ENCODE data around the gene WRAP53. TPM values are rescaled to one million over a fixed set of nuclear protein-coding genes. Genes with fewer than 3 reads are reported as not detected.

The WRAP53 gene
- total RNA-seq, 4 donors from 2014 or later = 1.0 to 8.8 (median 6.2) TPM

- Histone ChIP-seq H3K27me3 (no peaks in the 10 kb centered on the region), H3K4me3 (no peak overlapping the region), H3K36me3 (no peaks in the 10 kb centered on the region), H3K27ac (no peak overlapping the region), H3K4me1 (no peaks in the 10 kb centered on the region), H3K9me3 (no peaks in the 10 kb centered on the region)
- TF ChIP-seq POLR2A (IDR thresholded peaks at IDR 0.05) (no peak), CTCF (IDR thresholded peaks at IDR 0.05) (no peak)
- intact Hi-C loops (cut with DNase I; ENCODE audit: low total_unique reads) = no loop called here
- no peak for DNase-seq
Measured at GRCh38 chr17:7647018-7647417, 41.3 kb upstream of the WRAP53 start.

GRCh38 chr17:7650509-7651096, 37.7 kb upstream of the WRAP53 start, which contains the start of gene ATP1B2:
ATP1B2 (plus strand) TSS chr17:7650926; CDS start chr17:7651519, 593 bp downstream.
- no peak for TF ChIP-seq CTCF (IDR thresholded peaks at IDR 0.05)
- no peak for TF ChIP-seq POLR2A (IDR thresholded peaks at IDR 0.05)
- H3K9me3 ChIP-seq = no peaks in the 10 kb centered on the region
- intact Hi-C loops (cut with DNase I; ENCODE audit: low total_unique reads) = no loop called here
- no peaks in the 10 kb centered on the region for H3K27me3 ChIP-seq
- H3K27ac ChIP-seq = peak within 1 kb of the TSS; percentile 56 to 81
- H3K36me3 ChIP-seq = no peaks in the 10 kb centered on the region
- peak; percentile 72 to 83 for DNase-seq
- no peaks in the 10 kb centered on the region for H3K4me1 ChIP-seq
- H3K4me3 ChIP-seq = peak within 1 kb of the TSS; percentile 44 to 55

GRCh38 chr17:7651097-7651664, 37.1 kb upstream of the WRAP53 start:
- no peaks in the 10 kb centered on the region for H3K27me3 ChIP-seq
- H3K4me3 ChIP-seq = peak overlapping the region; percentile 44 to 55
- no peak for TF ChIP-seq CTCF (IDR thresholded peaks at IDR 0.05)
- TF ChIP-seq POLR2A (IDR thresholded peaks at IDR 0.05) = no peak
- H3K27ac ChIP-seq = peak overlapping the region; percentile 56 to 81
- intact Hi-C loops (cut with DNase I; ENCODE audit: low total_unique reads) = no loop called here
- no peak for DNase-seq
- H3K9me3 ChIP-seq = no peaks in the 10 kb centered on the region
- H3K36me3 ChIP-seq = no peaks in the 10 kb centered on the region
- H3K4me1 ChIP-seq = no peaks in the 10 kb centered on the region

GRCh38 chr17:7651665-7652387, 36.5 kb upstream of the WRAP53 start:
- Histone ChIP-seq H3K9me3 (no peaks in the 10 kb centered on the region), H3K36me3 (no peaks in the 10 kb centered on the region), H3K27ac (peak overlapping the region; percentile 56 to 81), H3K27me3 (no peaks in the 10 kb centered on the region), H3K4me1 (no peaks in the 10 kb centered on the region), H3K4me3 (peak overlapping the region; percentile 44 to 55)
- peak; percentile 22 to 45 for DNase-seq
- TF ChIP-seq CTCF (IDR thresholded peaks at IDR 0.05) = no peak
- peak in 1 of 2 donors; percentile 6 for TF ChIP-seq POLR2A (IDR thresholded peaks at IDR 0.05)
- intact Hi-C loops (cut with DNase I; ENCODE audit: low total_unique reads) = no loop called here

All from uterus (tissue), 4 donors.